Astrocyte of the cerebellum (primary cell): ENCODE results near the gene TNS4.

Source experiments
- DNase-seq: peaks from one replicate; pipeline ENCODE4 v3.0.0-alpha.2; 2011; ENCODE audit warnings: low read depth
- H3K4me3 ChIP-seq: 2 replicates; pipeline ENCODE4 v1.5.1; 2011; ENCODE audit warnings: mild to moderate bottlenecking, low read depth, low read length, moderate library complexity
- in situ Hi-C: cut with HindIII; loops from 2 replicates; pipeline ENCODE4 v1.10.0; 2017; ENCODE audit warnings: low sequenced_read_pairs
- TF ChIP-seq, protein P1 (sequence below): IDR thresholded peaks from 2 replicates; pipeline ENCODE4 v1.5.1; 2012; ENCODE audit warnings: low read length, low read depth, moderate library complexity, mild to moderate bottlenecking; ENCODE audit errors: missing control alignments

TNS4 gene

DNA sequence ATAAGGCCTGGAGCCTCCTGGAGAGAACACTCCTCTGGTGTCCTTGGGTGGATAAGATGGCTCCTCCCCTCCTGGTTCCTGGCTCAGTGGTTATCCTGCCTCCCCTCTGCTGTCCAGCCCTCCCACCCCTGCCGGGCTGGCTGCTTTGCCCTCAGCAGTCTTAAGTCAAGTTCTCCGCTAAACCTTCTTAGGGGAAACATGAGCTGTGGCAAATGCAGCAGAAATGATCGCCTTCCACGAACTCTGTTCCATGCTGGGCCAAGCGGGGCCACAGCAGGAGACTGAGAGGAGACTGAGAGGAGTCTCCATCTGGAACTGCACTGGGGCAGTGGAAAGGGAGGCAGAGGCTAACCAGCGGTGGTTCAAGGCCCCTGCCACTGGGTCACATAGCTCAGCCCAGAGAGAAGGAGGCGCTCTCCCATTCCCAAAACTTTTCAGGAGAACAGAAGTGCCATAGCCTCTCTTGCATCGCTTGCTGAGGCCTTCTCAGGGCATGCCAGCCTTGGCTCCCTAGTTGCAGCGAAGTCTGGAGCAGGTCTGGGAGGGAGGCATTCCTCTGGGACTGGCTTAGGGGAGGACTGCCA lies 26.9 kb downstream of the TNS4 start:
- in situ Hi-C loops = no loop called here
- TF ChIP-seq, protein P1, sequence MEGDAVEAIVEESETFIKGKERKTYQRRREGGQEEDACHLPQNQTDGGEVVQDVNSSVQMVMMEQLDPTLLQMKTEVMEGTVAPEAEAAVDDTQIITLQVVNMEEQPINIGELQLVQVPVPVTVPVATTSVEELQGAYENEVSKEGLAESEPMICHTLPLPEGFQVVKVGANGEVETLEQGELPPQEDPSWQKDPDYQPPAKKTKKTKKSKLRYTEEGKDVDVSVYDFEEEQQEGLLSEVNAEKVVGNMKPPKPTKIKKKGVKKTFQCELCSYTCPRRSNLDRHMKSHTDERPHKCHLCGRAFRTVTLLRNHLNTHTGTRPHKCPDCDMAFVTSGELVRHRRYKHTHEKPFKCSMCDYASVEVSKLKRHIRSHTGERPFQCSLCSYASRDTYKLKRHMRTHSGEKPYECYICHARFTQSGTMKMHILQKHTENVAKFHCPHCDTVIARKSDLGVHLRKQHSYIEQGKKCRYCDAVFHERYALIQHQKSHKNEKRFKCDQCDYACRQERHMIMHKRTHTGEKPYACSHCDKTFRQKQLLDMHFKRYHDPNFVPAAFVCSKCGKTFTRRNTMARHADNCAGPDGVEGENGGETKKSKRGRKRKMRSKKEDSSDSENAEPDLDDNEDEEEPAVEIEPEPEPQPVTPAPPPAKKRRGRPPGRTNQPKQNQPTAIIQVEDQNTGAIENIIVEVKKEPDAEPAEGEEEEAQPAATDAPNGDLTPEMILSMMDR = no peak
- DNase-seq = no peak

DNA sequence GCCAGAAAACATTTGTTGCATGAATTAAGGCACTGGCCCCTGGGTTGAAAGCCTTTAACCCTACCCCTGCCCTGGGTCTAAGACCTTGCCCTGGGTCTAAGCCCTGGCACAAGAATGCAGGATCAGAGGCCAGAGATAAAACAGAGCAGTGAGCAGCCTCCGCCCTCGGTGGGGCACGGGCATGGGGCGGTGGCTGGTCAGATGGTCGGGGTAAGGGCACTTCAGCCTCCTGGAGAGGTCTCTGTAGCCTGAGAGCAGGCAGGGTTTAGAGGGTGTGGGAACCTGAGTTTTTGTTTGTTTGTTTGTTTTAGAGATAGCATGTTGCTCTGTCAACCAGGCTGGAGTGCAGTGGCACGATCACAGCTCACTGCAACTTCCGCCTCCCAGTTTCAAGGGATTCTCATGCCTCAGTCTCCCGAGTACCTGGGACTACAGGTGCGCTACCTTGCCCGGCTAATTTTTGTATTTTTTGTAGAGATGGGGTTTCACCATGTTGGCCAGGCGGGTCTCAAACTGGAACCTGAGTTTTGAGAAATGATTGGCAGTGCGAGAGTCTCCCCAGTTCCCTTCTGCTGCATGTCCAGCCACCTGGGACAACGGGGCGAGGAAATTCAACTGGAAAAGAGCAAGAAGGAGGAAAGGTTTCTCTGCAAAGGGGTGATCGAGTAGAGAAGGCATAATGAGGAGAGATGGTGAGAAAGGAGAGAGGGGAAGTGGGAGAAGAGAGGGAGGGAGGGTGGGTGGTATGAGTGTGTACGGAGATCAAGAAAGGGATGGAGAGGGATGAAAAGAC lies 27.7 kb downstream of the TNS4 start:
- DNase-seq = no peak
- in situ Hi-C loops = no loop called here
- TF ChIP-seq, protein P1 = no peak
- H3K4me3 ChIP-seq = no peak overlapping the region

More for the DNA sequence above, 26.9 kb downstream of the TNS4 start:
- H3K4me3 ChIP-seq = no peak overlapping the region

GRCh38 chr17:40472733-40473452 lies 28.5 kb downstream of the TNS4 start:
- H3K4me3 ChIP-seq = no peak overlapping the region
- in situ Hi-C loops = no loop called here
- no peak for DNase-seq
- TF ChIP-seq, protein P1 = no peak

DNA sequence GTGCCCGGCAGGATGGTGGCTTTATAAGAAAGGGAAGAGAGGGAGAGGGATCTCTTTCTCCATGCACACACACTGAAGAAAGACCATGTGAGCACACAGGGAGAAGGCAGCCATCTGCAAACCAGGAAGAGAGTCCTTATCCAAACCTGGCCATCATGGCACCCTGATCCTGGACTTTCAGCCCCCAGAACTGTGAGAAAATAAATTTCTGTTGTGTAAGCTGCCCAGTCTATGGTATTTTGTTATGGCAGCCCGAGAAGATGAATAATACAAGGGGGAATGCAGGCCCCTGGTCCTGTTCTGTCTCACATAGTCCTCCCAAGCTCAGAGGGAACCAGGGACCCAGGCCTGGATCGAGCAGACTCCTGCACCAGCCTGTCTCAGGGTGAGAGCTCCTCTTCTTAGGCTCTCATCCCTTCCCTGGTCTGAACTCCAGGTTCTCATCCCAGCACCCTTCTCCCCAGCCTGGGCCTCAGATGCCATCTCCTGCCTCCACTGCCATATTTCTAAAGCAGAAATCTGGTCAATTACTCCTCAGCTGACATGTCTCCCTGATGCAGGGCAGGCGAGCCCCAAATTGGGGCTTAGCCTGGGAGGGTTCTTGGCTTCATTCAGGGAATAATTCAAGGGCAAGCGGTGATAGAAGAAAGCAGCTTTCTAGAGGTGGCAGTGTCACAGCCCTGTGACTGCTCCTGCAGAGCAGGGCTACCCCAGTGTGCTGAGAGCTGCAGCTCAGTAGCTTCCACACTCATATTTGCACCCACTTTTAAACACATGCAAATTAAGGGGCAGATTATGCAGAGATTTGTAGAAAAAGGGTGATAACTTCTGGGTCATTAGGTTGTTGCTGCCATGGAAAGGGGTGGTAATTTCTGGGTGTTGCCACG lies 29.3 kb downstream of the TNS4 start:
- in situ Hi-C loops = no loop called here
- no peak for DNase-seq
- H3K4me3 ChIP-seq = no peak overlapping the region
- TF ChIP-seq, protein P1 = no peak

GRCh38 chr17:40470932-40471828 lies 30.2 kb downstream of the TNS4 start:
- peak; percentile 55 for DNase-seq
- H3K4me3 ChIP-seq = no peak overlapping the region
- in situ Hi-C loops = no loop called here
- TF ChIP-seq, protein P1 = no peak
